ENCODE measurements around the gene NCK2.

The NCK2 gene

DNA sequence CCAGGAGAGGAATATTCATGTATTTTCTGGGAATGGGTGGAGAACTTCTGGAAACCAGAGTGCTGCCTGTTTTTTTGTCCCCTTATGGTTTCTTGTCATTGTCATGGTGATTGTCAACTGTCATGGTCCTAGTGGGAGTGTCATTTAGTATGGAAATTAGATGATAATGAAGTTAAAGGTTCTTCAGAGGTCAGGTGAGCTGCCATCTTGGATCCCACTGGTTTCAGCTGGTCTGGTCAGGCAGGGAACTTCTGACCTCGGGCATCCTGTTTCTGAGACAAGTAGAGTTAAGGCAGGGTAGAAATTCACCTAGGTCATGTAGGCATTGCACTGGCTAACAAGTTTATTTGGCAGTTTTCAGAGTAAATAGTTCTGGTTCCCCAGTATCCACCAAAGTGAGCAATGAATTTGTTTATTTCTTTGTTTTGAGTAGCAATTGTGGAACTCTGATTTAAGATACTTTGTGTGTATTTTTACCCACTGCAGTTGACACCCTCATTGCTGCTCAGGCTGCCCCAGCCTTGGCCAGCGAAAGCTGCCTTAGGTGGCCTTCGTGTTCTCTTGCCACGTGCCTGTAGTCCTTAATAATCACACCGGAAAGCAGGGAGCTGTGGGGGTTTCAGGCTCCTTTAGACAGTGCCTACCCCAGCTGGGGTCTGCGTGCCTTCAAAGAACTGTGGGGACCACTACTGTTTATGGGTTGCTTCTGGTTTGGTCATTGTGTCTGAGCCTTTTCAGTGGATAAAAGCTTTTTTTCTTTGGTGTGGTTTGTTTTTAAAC is 48.7 kb downstream of the NCK2 start:
- no peak for DNase-seq

DNA sequence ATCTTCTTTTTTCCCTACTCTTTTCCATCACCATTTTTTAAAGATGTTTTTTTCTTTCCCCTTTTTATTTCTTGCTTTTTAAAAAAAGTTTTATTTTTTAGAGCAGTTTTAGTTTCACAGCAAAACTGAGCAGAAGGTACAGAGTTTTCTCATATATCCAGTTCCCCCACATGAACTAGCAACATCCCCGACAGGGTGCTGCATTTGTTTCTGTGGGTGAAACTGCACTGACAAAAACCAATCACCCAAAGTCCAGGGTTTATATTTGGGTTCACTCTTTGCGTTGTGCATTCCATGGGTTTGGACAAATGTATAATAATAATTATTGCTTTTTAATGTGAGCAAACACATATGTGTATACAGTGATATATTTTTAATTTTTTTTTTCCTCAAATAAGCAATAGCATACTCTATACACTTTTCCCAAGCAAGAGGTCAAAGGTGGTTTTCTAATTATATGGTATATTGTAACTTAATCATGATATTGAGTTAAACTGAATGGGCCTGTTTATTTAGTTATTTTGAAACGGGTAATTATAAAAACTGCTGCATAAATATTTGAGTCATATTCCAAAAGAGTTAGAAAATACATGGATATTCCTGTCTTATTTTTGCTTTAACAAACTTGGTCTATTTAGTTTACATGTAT is 50.3 kb downstream of the NCK2 start:
- DNase-seq: no peak

DNA sequence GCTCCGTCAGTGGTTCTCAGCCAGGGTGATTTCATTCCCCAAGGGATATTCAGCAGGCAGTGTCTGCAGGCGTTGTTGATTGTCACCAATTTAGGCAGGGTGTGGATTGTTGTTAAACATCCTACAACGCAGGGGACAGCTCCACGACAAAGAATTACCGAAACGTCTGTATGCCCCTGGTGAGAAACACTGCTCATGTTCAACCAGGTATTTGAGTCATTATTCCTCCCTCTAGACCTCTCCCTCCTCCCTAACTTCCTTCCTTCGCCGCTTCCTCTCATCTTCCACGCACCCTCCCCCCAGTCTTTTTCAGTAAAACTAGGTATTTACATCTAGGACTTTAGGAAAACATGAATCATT is 50.8 kb downstream of the NCK2 start:
- DNase-seq: peak; percentile 44 to 54

DNA sequence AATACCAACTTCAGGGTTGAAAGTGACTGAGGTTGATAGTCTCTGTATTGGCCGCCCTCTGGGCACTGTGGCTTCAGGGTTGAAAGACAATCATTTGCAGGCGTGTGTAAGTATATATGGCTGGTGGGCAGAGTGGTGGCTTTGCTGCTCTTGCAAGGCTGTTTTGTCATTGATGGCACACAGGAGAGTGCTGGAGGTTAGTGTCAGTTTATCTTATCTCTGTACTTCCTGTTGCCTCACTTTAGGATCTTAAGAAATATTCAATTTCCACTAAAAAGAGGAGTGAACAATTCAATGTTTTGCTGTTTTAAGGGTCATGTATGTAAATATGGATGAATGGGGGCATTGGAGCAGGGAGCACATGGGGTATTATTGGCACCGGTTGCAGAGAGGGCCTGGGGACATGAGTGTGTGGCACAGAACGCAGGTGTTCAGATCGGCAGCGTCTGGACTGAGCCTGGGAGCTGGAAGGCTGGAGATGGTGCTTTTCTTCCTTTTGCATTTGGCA is 51.5 kb downstream of the NCK2 start:
- DNase-seq: no peak

DNA sequence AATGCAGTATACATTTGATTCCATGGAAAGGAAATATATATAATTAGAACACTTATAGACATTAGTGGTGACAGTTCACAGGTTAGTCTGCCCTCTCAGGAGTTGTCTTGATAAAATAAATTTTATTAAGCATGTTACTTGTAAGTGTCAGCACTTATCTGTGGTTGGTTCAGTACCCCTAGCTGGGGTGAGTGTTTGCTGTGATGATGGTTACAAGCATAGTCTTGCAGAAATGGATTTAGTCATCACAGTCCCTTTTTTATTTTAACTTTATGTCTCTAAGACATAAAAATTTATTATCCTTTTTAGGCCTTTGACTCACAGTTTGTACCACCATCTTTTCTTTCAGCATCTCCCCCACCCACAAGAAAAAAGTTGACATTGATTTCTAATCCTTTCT is 52.1 kb downstream of the NCK2 start:
- no peak for DNase-seq

DNA sequence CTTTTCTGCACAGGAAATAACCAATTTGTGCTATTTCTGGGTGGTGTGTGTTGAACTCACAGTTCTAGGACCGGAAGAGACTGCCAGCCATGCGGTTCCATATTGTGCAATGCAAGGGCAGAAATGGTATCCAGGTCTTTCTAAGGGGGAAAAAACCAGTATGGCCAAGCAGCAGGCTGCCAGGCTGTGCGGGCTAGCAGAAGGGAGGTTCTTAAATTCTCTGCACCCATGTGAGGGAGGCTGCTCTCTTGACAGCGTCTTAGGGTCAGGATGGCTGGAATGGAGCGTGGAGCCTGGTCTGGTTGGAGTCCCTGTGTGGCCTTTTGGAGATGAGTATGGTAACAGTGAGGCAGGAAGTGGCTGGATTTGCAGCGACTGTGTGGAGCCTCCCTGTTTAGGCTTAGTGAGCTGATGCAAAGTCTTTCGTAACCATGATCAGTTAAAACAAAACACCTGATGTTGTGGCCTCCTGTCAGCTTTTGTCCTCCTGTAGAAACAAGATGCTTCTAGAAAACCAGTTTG is 52.6 kb downstream of the NCK2 start:
- no peak for DNase-seq

DNA sequence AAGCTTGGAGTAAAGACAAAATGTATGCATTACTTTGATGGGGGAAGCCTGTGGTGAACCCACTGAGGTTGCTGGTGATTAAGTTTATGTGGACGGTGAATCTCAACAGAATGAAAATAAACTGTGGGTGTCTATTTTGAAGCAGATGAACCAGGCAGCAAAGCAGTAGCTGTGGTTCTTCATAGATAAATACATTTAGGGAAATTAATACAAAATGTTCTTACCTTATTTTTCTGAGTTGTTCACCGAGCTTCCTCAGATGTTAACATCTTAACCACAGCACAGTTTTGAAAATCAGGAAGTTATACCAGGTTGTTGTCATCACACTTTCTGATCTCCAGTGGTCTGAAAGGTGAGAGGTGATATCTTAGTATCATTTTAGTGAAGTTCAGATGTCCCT is 53.9 kb downstream of the NCK2 start:
- DNase-seq: no peak

DNA sequence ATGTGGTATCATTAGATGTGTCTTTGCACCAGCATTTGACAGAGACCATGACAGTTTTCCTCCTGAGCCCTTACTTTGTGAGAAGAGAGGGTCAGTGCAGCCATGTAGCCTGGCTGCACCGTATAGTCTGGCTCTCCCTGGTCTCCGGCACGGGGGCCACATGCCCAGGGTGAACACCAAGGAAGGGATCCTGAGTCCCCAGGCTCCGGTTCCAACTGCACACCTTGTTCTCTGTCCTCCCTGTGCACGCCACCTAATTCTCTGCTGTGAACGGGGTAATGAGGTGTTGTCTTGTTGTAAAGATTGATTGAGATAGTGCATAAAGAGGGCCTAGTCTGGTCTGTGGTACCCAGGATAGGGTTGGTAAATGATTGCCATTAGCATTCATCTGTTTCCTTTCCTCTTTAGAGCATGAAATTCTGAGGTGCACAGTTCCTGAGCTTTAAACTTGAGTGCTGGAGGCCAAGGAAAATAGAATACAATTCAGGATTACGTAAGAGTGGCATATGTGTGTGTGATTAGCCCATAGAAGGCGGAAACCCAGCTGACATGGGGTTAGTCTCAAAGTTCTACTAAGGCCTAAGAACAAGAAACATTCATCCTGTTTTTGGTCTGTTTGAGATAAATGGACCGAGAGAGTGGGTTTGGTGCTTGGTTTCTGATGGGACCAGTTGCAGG is 55.5 kb downstream of the NCK2 start:
- no peak for DNase-seq

DNA sequence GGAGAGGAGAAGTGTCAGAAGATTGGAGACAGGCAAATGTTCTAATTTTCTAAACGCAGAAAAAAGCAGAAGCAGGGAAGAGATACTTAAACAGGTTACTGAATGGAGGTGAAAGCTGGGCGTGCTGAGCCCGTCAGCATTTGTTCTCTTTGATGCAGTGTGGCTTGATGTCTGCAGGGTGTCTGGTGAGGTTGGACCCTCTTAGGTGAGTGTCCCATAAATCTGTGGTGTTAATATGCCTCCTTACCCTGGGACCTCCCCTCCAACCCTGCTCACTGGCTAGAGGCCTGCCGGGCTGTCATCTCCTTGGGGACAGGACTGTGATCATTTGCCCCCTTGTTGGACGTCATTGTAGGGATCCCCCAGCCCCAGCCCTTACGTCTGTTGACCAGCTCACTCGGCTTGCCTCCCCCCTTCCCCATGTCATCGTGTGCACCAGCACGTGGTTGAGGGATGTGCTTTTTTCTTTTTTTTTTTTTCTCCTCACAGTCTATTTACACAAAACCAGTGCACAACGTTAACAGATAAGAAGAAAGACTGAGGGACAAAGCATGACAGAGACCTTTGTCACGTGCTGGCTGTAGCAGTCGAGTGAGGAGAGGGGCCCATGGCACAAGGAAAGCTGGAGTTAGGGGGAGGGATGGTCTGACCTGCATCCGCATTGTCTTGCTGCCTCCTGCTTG is 56.4 kb downstream of the NCK2 start:
- DNase-seq: no peak

DNA sequence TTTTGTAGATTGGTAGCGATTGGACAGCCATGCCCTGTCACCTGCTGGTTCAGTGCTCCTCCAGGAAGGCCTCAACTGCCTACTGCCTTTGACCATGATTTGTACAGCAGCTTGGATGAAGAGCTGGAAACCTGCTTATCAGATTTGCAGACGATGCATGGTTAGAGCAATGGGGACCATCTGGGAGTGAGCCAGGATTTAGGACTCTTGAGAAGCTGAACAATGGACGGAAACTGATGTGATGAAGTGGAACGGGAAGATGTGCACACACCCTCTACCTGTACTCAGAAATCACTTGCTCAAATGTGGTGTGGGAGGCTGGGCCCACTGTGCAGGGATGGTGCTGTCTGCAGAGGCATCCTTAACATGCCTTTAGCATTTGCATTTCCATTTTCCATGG is 57.2 kb downstream of the NCK2 start:
- DNase-seq: no peak

DNA sequence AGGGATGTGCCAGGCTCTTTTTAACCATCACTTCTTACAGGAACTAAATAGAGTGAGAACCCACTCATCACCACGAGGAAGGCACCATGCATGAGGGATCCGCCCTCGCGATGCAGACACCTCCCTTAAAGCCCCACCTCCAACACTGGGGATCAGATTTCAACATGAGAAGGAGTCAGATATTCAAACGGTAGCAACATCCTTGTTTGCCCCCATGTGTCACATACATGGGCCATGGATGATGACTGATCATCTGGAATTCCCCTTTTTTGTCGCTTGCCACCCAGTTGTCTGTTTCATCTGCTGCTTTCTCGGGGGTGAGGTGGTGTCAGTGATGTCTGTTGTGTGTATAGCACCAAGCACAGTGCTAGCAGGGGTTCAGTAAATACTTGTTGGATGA is 57.9 kb downstream of the NCK2 start:
- peak; percentile 54 to 65 for DNase-seq

DNA sequence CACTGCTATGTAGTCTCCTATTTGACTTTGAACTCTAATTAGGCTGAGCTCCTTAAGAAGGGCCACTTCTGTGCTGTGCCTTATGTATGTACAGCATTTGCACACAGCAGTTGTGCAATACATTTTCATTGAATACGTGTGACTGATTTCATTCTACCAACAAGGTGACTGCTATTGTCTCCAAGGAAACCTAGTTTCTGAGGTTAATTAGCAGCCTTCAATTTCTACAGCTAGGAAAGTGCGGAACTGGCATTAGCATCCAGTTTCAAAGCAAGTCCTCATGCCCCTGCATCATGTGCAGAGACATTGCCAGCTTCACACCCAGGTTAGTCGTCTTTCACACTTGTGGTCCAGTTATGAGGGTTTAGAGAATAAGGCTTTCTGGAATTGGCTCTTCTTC is 58.6 kb downstream of the NCK2 start:
- DNase-seq: no peak

DNA sequence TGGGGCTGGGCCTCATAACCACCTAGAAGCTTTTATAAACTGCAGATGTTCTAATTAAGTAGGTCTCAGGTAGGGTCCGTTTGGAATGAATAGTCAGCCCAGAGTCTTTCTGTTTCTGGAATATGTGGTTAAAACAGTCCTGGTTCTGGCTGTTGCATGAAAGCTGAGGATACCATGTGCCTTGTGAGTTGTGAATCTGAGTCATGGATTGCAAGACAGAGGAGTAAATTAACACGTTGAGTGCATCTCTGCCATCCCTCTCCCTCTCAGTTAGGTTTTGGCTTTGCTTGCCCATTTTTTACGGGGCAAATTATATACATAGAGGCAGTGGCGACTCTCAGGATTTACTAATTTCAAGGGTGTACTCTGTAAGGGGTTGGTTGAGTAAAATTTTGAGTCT is 59.1 kb downstream of the NCK2 start:
- no peak for DNase-seq

DNA sequence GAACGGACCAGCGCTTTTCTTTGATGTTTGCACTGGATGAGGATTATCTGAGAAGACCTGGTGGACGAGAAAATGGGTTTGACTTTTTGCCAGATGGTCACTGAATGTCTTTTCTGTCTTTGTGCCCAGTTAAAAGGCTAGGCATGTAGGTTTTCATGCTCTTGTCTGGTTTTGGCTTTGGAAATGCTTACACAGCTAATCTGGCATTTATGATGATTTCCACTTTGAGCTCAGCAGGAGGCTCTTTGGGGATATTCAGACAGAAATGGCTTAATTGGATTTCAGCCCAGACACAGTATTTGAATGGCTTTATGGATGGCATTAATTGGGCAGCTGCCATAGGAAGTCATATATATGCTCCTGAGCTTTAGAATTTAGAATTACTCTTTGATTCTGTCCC is 59.6 kb downstream of the NCK2 start:
- DNase-seq: no peak

DNA sequence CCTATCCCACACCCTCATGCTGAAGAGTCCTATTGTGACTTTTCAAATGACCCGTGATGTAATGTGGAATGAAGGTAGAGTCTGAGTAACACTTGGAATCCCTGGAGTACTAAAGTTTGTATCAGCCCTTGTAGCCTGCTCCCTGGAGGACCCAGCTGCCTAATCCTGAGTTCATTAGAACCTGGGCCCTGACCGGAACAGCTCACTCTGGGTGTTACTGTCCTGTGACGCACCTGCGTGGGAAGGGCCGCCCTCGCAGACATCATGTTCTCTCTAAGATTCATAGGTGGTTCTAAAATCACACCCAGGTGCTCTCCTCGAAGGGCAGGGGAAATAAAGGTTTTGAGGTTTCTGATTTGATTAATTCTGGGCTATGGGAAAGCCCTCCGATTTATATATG is 62.3 kb downstream of the NCK2 start:
- peak; percentile 59 to 68 for DNase-seq

DNA sequence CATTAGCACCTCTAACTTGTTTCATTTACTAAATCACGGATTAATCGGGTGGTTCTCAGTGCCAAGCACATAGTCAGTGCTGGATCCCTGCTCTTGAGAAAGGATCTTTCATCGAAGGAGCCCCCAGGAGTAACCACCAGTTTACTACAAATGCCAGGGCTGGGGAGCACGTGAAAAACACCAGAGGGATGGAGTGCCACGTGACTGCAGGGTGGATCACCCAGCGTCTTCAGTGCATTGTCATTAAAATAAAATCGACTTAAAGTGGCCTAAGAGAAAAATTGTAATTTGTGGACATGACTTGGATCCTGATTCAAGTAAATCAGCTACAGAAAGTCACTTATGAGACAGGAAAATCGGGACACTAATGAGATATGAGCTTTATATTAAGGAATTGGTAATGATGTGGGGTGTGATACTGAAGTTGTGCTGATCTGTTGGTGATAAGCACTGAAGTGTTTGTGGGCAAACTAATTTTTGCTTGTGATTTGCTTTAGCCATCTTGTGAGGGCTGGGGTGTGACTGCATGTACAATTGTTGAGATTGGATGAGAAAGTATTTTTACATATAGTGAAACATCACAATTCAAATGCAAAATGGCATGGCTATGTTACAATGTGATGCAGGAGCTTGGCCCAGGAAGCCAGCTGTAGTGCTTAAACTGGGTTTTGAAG is 63.8 kb downstream of the NCK2 start:
- DNase-seq: no peak

DNA sequence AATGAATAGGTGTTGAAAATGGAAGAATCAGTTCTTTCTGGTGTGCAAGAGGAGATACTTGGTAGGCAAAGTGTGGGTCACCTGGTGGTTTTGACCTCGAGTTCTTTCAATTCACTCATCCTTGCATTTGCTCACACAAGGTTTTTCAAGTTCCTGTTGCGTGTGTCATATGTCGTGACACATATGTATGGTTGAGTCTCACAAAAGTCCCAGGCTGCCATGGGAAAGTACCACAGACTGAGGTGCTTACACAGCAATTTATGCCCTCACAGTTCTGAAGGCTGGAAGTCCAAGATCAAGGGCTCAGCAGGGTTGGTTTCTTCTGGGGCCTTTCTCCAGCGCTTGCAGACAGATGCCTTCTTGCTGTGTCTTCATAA is 64.4 kb downstream of the NCK2 start:
- peak in 1 of 2 experiments; percentile 35 for DNase-seq

DNA sequence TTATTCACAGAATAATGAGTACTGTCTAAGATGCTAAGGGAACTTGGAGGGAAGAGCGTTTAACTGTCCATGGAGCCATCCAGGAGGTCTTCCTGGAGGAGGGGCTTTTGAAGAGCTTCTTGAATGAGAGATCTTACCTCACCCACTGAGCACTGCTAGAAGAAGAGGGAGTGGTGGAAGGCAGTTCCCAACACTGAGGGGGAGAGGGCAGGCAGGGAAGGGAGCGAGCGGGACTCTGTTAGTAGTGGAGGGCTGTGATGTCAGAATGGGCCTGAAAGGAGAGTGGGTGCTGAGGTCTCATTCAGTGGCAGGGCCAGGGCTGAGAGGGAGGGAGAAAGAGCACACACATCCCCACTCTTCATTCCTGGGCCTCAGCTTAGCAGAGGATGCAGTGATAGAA is 65.0 kb downstream of the NCK2 start:
- no peak for DNase-seq

DNA sequence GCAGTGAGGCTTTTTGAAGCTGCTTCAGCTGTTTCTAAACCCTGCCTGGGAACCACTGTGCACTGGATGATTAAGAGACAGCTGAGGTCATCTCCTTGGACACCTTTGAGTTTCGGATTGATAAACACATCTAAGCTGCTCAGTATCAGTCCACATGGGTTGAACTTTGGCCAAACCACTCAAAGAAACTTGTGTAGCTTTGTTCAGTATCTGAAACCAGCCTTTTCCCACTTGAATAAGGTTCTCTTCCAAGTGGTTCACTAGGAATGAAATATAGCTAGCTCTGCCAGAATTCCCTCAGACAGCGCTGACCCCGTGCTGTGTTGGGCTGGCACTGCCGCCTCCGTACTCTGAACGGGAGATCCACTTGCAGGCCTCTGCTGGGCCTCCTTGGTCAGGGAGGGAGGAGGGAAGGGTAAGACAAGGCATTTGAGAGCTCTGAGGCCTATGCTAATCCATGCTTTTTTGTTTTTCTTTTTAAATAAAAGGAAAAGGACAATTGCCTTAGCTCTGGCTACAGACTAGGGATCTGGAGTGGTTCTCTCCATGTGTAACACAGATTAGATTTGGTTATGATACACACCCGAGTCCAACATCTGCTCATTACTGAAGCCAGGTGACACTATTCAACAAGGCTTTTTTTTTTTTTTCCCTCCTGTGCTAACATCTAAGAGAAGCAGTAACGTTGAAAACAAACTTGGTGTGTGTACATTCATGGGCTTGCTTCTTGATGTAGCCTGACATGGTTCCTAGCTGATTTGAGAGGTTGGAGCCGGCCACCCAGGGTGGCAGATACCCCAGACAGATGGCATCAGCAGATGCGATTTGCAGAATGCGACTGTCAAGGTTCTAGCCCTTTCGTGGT is 67.7 kb downstream of the NCK2 start:
- DNase-seq: no peak

DNA sequence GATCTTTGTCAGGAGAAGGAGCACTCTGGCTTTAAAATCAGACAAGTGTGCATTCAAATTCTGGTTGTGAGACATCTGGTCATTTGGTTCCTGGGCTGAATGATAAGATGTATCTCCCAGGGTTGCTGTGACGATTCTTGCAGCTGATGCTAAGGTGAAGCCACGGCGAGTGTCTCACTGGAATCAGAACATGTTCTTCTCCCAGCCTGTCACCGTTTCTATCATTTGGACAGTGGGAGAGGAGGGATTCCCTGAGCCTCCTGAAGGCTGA is 68.3 kb downstream of the NCK2 start:
- no peak for DNase-seq

DNA sequence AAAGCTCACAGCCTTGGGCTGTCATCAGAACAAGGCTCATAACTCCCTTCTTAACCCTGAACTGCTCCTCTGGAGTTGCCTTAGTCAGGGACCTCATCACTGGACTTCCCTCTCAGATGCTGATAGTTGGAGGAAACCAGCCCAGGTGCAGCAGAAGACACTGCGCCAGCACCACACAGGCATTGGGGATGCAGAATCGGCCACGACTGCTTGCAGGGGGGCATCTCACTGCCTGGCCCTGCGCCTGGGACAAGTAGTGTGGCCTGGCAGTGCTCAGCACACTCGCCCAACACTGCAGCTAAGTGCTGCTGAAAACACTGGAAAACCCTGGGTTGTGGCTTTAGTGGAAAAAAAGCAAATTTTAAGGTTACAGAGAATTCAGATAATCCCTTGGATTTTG is 68.7 kb downstream of the NCK2 start:
- no peak for DNase-seq

Data from activated CD4-positive, alpha-beta T cell treated with anti-CD3 and anti-CD28 coated beads, Interleukin-2, amount 50 U/mL, for 4 hours (primary cell).